ENCODE data around the gene CTBP2.

The CTBP2 gene

GRCh38 chr10:125193306-125193877 is 33.0 kb upstream of the CTBP2 start:
- H3K27ac ChIP-seq, result no peak overlapping the region
- TF ChIP-seq CTCF (IDR thresholded peaks at IDR 0.05), result no peak
- H3K4me3 ChIP-seq, result no peak overlapping the region
- no peak for DNase-seq (ENCODE audit: low spot score)

- Histone ChIP-seq H3K27ac (no peak overlapping the region), H3K4me3 (no peak overlapping the region)
- peak; percentile 28 for DNase-seq (ENCODE audit: low spot score)
- TF ChIP-seq CTCF (IDR thresholded peaks at IDR 0.05), result no peak
Measured at GRCh38 chr10:125192620-125193019, 32.3 kb upstream of the CTBP2 start.

- DNase-seq (ENCODE audit: low spot score), result peak; percentile 31
- TF ChIP-seq CTCF (IDR thresholded peaks at IDR 0.05), result no peak
- Histone ChIP-seq H3K27ac (no peak overlapping the region), H3K4me3 (no peak overlapping the region)
Measured at GRCh38 chr10:125192005-125192404, 31.6 kb upstream of the CTBP2 start.

GRCh38 chr10:125190946-125191345 is 30.6 kb upstream of the CTBP2 start:
- Histone ChIP-seq H3K27ac (no peak overlapping the region), H3K4me3 (no peak overlapping the region)
- no peak for TF ChIP-seq CTCF (IDR thresholded peaks at IDR 0.05)
- DNase-seq (ENCODE audit: low spot score), result peak; percentile 55

- H3K27ac ChIP-seq, result no peak overlapping the region
- H3K4me3 ChIP-seq, result no peak overlapping the region
- TF ChIP-seq CTCF (IDR thresholded peaks at IDR 0.05), result no peak
- DNase-seq (ENCODE audit: low spot score), result peak; percentile 9
Measured at GRCh38 chr10:125190414-125190813, 30.1 kb upstream of the CTBP2 start.

GRCh38 chr10:125189162-125189561 is 28.8 kb upstream of the CTBP2 start:
- no peak overlapping the region for H3K4me3 ChIP-seq
- TF ChIP-seq CTCF (IDR thresholded peaks at IDR 0.05), result no peak
- no peak overlapping the region for H3K27ac ChIP-seq
- DNase-seq (ENCODE audit: low spot score), result peak; percentile 50

Data from coronary artery (tissue), 2 donors.